ENCODE data around the gene KLHL40.

Gene KLHL40

GRCh38 chr3:42657675-42658074 is 27.7 kb upstream of the KLHL40 start:
- DNase-seq = no peak

- DNase-seq = no peak
Measured at GRCh38 chr3:42658091-42658770, 27.1 kb upstream of the KLHL40 start.

- no peak for DNase-seq
Measured at GRCh38 chr3:42658771-42659390, 26.5 kb upstream of the KLHL40 start.

GRCh38 chr3:42659451-42660130 is 25.7 kb upstream of the KLHL40 start:
- no peak for DNase-seq

- no peak for DNase-seq
Measured at GRCh38 chr3:42660131-42660715, 25.1 kb upstream of the KLHL40 start.

GRCh38 chr3:42660898-42661297 is 24.4 kb upstream of the KLHL40 start:
- no peak for DNase-seq

GRCh38 chr3:42661593-42662022 is 23.7 kb upstream of the KLHL40 start:
- DNase-seq = no peak

- DNase-seq = no peak
Measured at GRCh38 chr3:42662037-42662812, 23.1 kb upstream of the KLHL40 start.

- no peak for DNase-seq
Measured at GRCh38 chr3:42662813-42663535, 22.4 kb upstream of the KLHL40 start.

GRCh38 chr3:42663581-42664437 is 21.5 kb upstream of the KLHL40 start:
- DNase-seq = no peak

GRCh38 chr3:42664438-42664803 is 20.9 kb upstream of the KLHL40 start:
- no peak for DNase-seq

- DNase-seq = no peak
Measured at GRCh38 chr3:42665050-42665878, 20.1 kb upstream of the KLHL40 start.

- no peak for DNase-seq
Measured at GRCh38 chr3:42666022-42666421, 19.3 kb upstream of the KLHL40 start.

GRCh38 chr3:42666577-42666998 is 18.7 kb upstream of the KLHL40 start:
- DNase-seq = no peak

- no peak for DNase-seq
Measured at GRCh38 chr3:42667096-42667522, 18.2 kb upstream of the KLHL40 start.

GRCh38 chr3:42667523-42668412 is 17.6 kb upstream of the KLHL40 start:
- DNase-seq = no peak

- no peak for DNase-seq
Measured at GRCh38 chr3:42668413-42668760, 16.9 kb upstream of the KLHL40 start.

- no peak for DNase-seq
Measured at GRCh38 chr3:42668793-42669217, 16.5 kb upstream of the KLHL40 start.

GRCh38 chr3:42670051-42670576 is 15.2 kb upstream of the KLHL40 start:
- DNase-seq = no peak
